ENCODE measurements around the gene MINDY2. TPM values are rescaled to one million over a fixed set of nuclear protein-coding genes. Genes with fewer than 3 reads are reported as not detected.
A peak's percentile ranks its signal among the peaks of the same experiment; 100 is the strongest.

The MINDY2 gene
- total and polyA plus RNA-seq, 2 of the 8 experiments (the other 6 are each of a cell fraction or from before 2014, with no cell fraction given), result 3.1 to 25.7 TPM

DNA sequence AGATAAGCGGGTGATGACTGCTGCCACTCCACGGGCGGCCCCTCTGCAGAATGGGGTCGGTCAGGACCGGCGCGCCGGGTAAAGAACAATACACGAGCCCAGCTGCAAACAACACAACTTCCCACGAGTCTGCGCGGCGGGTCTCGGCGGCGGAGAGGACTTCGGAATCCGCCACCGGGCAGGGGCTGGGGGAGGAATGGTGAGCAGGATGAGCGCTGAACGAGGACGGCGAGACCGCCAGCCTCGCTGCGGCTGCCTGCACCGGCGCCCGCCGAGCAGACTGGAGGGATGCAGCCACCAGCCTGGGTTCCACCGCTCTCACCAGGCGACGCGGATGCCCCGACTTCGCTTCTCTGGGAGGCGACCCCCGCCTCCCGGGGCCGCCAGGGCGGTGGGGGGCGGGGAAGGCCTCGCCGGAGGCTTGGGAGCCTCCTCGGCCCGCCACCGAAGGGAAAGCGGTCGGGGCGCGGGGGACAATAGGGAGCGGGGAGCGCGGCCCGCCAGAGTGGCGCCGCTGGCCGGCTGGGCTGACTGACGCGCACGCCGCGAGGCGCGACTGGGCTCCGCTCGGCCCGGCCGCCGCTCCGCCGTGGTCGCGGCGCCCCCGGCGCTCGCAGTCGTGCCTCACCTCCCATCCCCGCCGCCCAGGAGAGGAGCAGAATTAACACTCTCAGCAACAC is 22.1 kb upstream of the MINDY2 start:
- FAIRE-seq, result no peak
- CTCF ChIA-PET (ENCODE audit: partially characterized antibody), result interaction anchor here (0.6 to 1.9 kb wide), 3 partner anchors 22 to 1308 kb away, joined by 4 to 9 read pairs (median 4); partner anchors contain the start of gene MINDY2
- H2AFZ ChIP-seq (ENCODE audit: low read length), result no peak overlapping the region; the same call in 1 of the 2 replicates
- TF ChIP-seq CBX5 (IDR thresholded peaks at IDR 0.05; ENCODE audit: low read depth, low read length), result no peak
- TF ChIP-seq ZNF274 (IDR thresholded peaks at IDR 0.05; ENCODE audit: borderline replicate concordance, extremely low read depth, low read length), result no peak
- peak; percentile 51; the same call in 1 of the 2 replicates for TF ChIP-seq MAX (IDR thresholded peaks at IDR 0.05)
- TF ChIP-seq CREB1 (IDR thresholded peaks at IDR 0.05), result no peak
- TF ChIP-seq JUN (IDR thresholded peaks at IDR 0.05; ENCODE audit: low read depth, low read length), result no peak
- TF ChIP-seq SP1 (IDR thresholded peaks at IDR 0.05; ENCODE audit: low read depth, low read length), result no peak
- peak; percentile 70 for TF ChIP-seq TAF1 (IDR thresholded peaks at IDR 0.05; ENCODE audit: low read depth, low read length)
- no peak for TF ChIP-seq ATF2 (IDR thresholded peaks at IDR 0.05; ENCODE audit: low read length)
- peak in 1 of 2 experiments; percentile 53; a peak in 1 of 4 replicates for TF ChIP-seq SIN3A (conservative IDR thresholded peaks at IDR 0.05 in 1 of 2, IDR thresholded peaks at IDR 0.05 in 1 of 2; ENCODE audit: low read depth in 1 of 2, low read length in 2 of 2)
- no peak for TF ChIP-seq CHD2 (IDR thresholded peaks at IDR 0.05; ENCODE audit: low read length)

More for the DNA sequence above, 22.1 kb upstream of the MINDY2 start:
- H3K4me3 ChIP-seq (ENCODE audit: extremely low read depth in 1 of 4, insufficient read depth in 2 of 4, low read depth in 3 of 4, low read length in 4 of 4), result peak overlapping the region; percentile 91 to 100 (median 97)
- H3K27ac ChIP-seq (ENCODE audit: low read depth, low read length), result peak overlapping the region; percentile 92
- H3K27me3 ChIP-seq (replicated peaks in 1 of 4; ENCODE audit: control insufficient read depth in 3 of 4, extremely low read depth in 1 of 4, insufficient read depth in 3 of 4, low read length in 3 of 4), result no peaks in the 10 kb centered on the region; a peak in 1 of 7 replicates
- POLR2A ChIA-PET (ENCODE audit: partially characterized antibody), result interaction anchor here (1.0 to 3.3 kb wide), 6 partner anchors 8 to 418 kb away, joined by 3 to 25 read pairs (median 4); partner anchors contain the start of gene MINDY2
- H3K79me2 ChIP-seq (ENCODE audit: control insufficient read depth in 1 of 2, insufficient read depth in 2 of 2, low read length in 2 of 2), result peaks cover 17 to 48% of the 10 kb centered on the region in 2 experiments; a peak in 3 of 4 replicates
- H4K5ac ChIP-seq (ENCODE audit: insufficient read length, low read depth, low read length), result peak overlapping the region; percentile 37
- H3K23me2 ChIP-seq (ENCODE audit: low read depth, low read length), result peaks cover 4% of the 10 kb centered on the region; the same call in 1 of the 2 replicates
- DNase-seq (ENCODE audit: low read depth in 1 of 2, low spot score in 2 of 2), result peak in 1 of 2 experiments; percentile 70
- peak overlapping the region; percentile 49; the same call in 1 of the 2 replicates for H2BK15ac ChIP-seq (ENCODE audit: low read length)
- peak overlapping the region; percentile 96 for H2BK5ac ChIP-seq (ENCODE audit: low read depth, low read length)
- no peak overlapping the region for H2BK120ac ChIP-seq (replicated peaks; ENCODE audit: low read depth, low read length)
- H3K4me2 ChIP-seq (ENCODE audit: insufficient read depth in 1 of 2, low read depth in 2 of 2, low read length in 2 of 2), result peak overlapping the region; percentile 87 to 96
- no peak overlapping the region for H3K23ac ChIP-seq (ENCODE audit: insufficient read length)
- peak overlapping the region; percentile 78 for H3K56ac ChIP-seq (replicated peaks; ENCODE audit: insufficient read length, low read depth, low read length)
- H3K36me3 ChIP-seq (ENCODE audit: control insufficient read depth in 2 of 4, insufficient read depth in 4 of 4, low read length in 3 of 4), result no peaks in the 10 kb centered on the region
- peaks cover 0 to 4% of the 10 kb centered on the region in 2 experiments for H4K20me1 ChIP-seq (replicated peaks in 1 of 2; ENCODE audit: control insufficient read depth in 1 of 2, insufficient read depth in 2 of 2, low read length in 2 of 2)
- peaks cover 2% of the 10 kb centered on the region; the same call in 1 of the 2 replicates for H3K79me1 ChIP-seq (ENCODE audit: low read depth, low read length)
- no peak overlapping the region for H2AK5ac ChIP-seq (ENCODE audit: low read depth, low read length)
- H3K4ac ChIP-seq (replicated peaks; ENCODE audit: insufficient read length, low read depth, low read length), result no peak overlapping the region
- H2BK12ac ChIP-seq (ENCODE audit: low read depth, low read length), result no peak overlapping the region; the same call in 1 of the 2 replicates
- peak overlapping the region; percentile 12 for H4K91ac ChIP-seq (replicated peaks; ENCODE audit: insufficient read length, low read length)
- H3K4me1 ChIP-seq (replicated peaks in 1 of 4; ENCODE audit: control insufficient read depth in 3 of 4, insufficient read depth in 4 of 4, low read length in 3 of 4), result peaks cover 0 to 4% (median 1%) of the 10 kb centered on the region in 4 experiments; a peak in 4 of 7 replicates
- H3K14ac ChIP-seq (ENCODE audit: insufficient read length), result no peak overlapping the region
- WGBS, 2 experiments (ENCODE audit: extremely low coverage in 1 of 2, insufficient coverage in 1 of 2, insufficient read length in 1 of 2, insufficient replicate concordance in 2 of 2, low coverage in 1 of 2, low lambda C conversion rate in 2 of 2, missing lambda C conversion rate in 1 of 2), result 0% methylated on average over 49 of the region's 81 CpGs; no CpG with 5 or more reads in 1 of the 2 experiments
- H3K18ac ChIP-seq (ENCODE audit: extremely low read depth, low read length), result peak overlapping the region; percentile 90; the same call in 1 of the 2 replicates
- H4K8ac ChIP-seq (ENCODE audit: extremely low read depth, insufficient read depth, low read length), result peak overlapping the region; percentile 98
- H2BK20ac ChIP-seq (ENCODE audit: low read length), result no peak overlapping the region
- H3K9me3 ChIP-seq (ENCODE audit: insufficient read depth in 2 of 2, low read depth in 1 of 2, low read length in 1 of 2), result no peaks in the 10 kb centered on the region
- H3K9ac ChIP-seq (replicated peaks in 1 of 4; ENCODE audit: extremely low read depth in 1 of 4, low read depth in 3 of 4, low read length in 3 of 4), result peak overlapping the region; percentile 91 to 99 (median 93)

Measured in H1 (cell line).